GM19463 (cell line): ENCODE data around the gene PGS1.
A peak's percentile ranks its signal among the peaks of the same experiment; 100 is the strongest.
"Not testable (repeated sequence)": the region's sequence is repeated elsewhere in the genome, so short reads cannot be mapped to it uniquely, and the experiment has no call there.

Experiments used
- ATAC-seq: cut with Tn5 transposase; IDR thresholded peaks from one replicate; pipeline ENCODE4 v1.9.1; 2021; ENCODE audit warnings: mild to moderate bottlenecking, moderate library complexity; ENCODE audit not compliant: unreplicated experiment

The PGS1 gene

GRCh38 chr17:78378225-78379130 lies at the start of gene PGS1:
Gene PGS1 (plus strand): TSS chr17:78378649. CDS start chr17:78378666, 17 bp downstream.
- no peak for ATAC-seq

GRCh38 chr17:78329263-78330059 lies 49.0 kb upstream of the PGS1 start:
- ATAC-seq = no peak

- ATAC-seq = no peak
Observed at GRCh38 chr17:78330570-78331224, 47.8 kb upstream of the PGS1 start.

GRCh38 chr17:78331355-78331754 lies 47.1 kb upstream of the PGS1 start:
- not testable (repeated sequence) for ATAC-seq

- no peak for ATAC-seq
Observed at GRCh38 chr17:78332991-78333390, 45.5 kb upstream of the PGS1 start.

GRCh38 chr17:78335209-78335608 lies 43.2 kb upstream of the PGS1 start:
- ATAC-seq = no peak

GRCh38 chr17:78337244-78338109 lies 41.0 kb upstream of the PGS1 start:
- ATAC-seq = peak; percentile 60

- no peak for ATAC-seq
Observed at GRCh38 chr17:78338486-78339259, 39.8 kb upstream of the PGS1 start.

- ATAC-seq = no peak
Observed at GRCh38 chr17:78340183-78340955, 38.1 kb upstream of the PGS1 start.

- ATAC-seq = no peak
Observed at GRCh38 chr17:78341559-78342448, 36.6 kb upstream of the PGS1 start.

- no peak for ATAC-seq
Observed at GRCh38 chr17:78342449-78343186, 35.8 kb upstream of the PGS1 start.

GRCh38 chr17:78343187-78343542 lies 35.3 kb upstream of the PGS1 start:
- ATAC-seq = no peak

- ATAC-seq = no peak
Observed at GRCh38 chr17:78343543-78344201, 34.8 kb upstream of the PGS1 start.

- ATAC-seq = no peak
Observed at GRCh38 chr17:78344666-78345065, 33.8 kb upstream of the PGS1 start.

GRCh38 chr17:78345172-78345571 lies 33.3 kb upstream of the PGS1 start:
- no peak for ATAC-seq

GRCh38 chr17:78345791-78346494 lies 32.5 kb upstream of the PGS1 start:
- no peak for ATAC-seq
